DND-41 (cell line): ENCODE data around the gene MAD2L1BP.
A peak's percentile ranks its signal among the peaks of the same experiment; 100 is the strongest.

Experiments used
- ATAC-seq: fragments of 200-7000 bp; cut with Tn5 transposase; 3 replicates; pipeline ENCODE4 v1.9.1; 2021; ENCODE audit warnings: low read depth; ENCODE audit not compliant: insufficient read depth
- DNase-seq: peaks from one replicate; pipeline ENCODE4 v3.0.0-alpha.2; 2020
- H2AFZ ChIP-seq: 2 replicates; pipeline ENCODE4 v1.6.0; 2012; ENCODE audit warnings: low read depth, low read length
- H3K27ac ChIP-seq: 2 replicates; pipeline ENCODE4 v1.5.1; 2012; ENCODE audit warnings: low read length, inconsistent platforms
- H3K27me3 ChIP-seq: fragments of 200-600 bp; sonication (generic); 2 replicates; pipeline ENCODE4 v1.6.0; 2012; ENCODE audit warnings: low read length, mild to moderate bottlenecking, inconsistent platforms; ENCODE audit not compliant: insufficient read depth, poor library complexity
- H3K36me3 ChIP-seq: 2 replicates; pipeline ENCODE4 v1.5.1; 2012; ENCODE audit warnings: low read length, inconsistent platforms; ENCODE audit not compliant: insufficient read depth
- H3K4me1 ChIP-seq: 2 replicates; pipeline ENCODE4 v1.5.1; 2012; ENCODE audit warnings: mild to moderate bottlenecking, low read length; ENCODE audit not compliant: insufficient read depth
- H3K4me2 ChIP-seq: 2 replicates; pipeline ENCODE4 v1.6.0; 2012; ENCODE audit warnings: mild to moderate bottlenecking, moderate library complexity, low read length, inconsistent platforms; ENCODE audit not compliant: insufficient read depth
- H3K4me3 ChIP-seq, 2 experiments: fragments of 200-600 bp in 1 of 2; shearing (Covaris generic) in 1 of 2; 2 replicates each; pipeline ENCODE4 v1.5.1; 2012 to 2016; ENCODE audit warnings: inconsistent platforms in 2 of 2, low read length in 2 of 2, mild to moderate bottlenecking in 2 of 2, low read depth in 1 of 2, moderate library complexity in 1 of 2
- H3K79me2 ChIP-seq: 2 replicates; pipeline ENCODE4 v1.6.0; 2012; ENCODE audit warnings: low read length, inconsistent platforms; ENCODE audit not compliant: insufficient read depth
- H3K9ac ChIP-seq: 2 replicates; pipeline ENCODE4 v1.6.0; 2012; ENCODE audit warnings: low read depth, mild to moderate bottlenecking, inconsistent platforms, low read length, moderate library complexity
- H3K9me3 ChIP-seq: 2 replicates; pipeline ENCODE4 v1.5.1; 2012; ENCODE audit warnings: low read length, moderate library complexity, mild to moderate bottlenecking, inconsistent platforms; ENCODE audit not compliant: insufficient read depth, severe bottlenecking
- H4K20me1 ChIP-seq: 2 replicates; pipeline ENCODE4 v1.6.0; 2012; ENCODE audit warnings: low read length; ENCODE audit not compliant: insufficient read depth
- CTCF ChIP-seq: IDR thresholded peaks from 2 replicates; pipeline ENCODE4 v1.5.1; 2012; ENCODE audit warnings: borderline replicate concordance, low read length, moderate library complexity, mild to moderate bottlenecking; ENCODE audit not compliant: poor library complexity, severe bottlenecking; ENCODE audit errors: extremely low read depth
- EZH2 ChIP-seq: IDR thresholded peaks from 3 replicates; pipeline ENCODE4 v1.6.1; 2012; ENCODE audit warnings: borderline replicate concordance, low read depth, mild to moderate bottlenecking, moderate library complexity, low read length, inconsistent platforms; ENCODE audit not compliant: severe bottlenecking

MAD2L1BP gene

GRCh38 chr6:43666196-43666920, 30.7 kb downstream of the MAD2L1BP start:
- Histone ChIP-seq H3K4me2 (no peak overlapping the region), H3K9me3 (no peaks in the 10 kb centered on the region), H3K36me3 (peaks cover 5% of the 10 kb centered on the region), H3K9ac (no peak overlapping the region), H3K27me3 (no peaks in the 10 kb centered on the region), H4K20me1 (peaks cover 4% of the 10 kb centered on the region; the same call in 1 of the 2 replicates), H3K27ac (no peak overlapping the region), H3K4me3 (no peak overlapping the region), H3K4me1 (peaks cover 3% of the 10 kb centered on the region), H2AFZ (no peak overlapping the region), H3K79me2 (no peaks in the 10 kb centered on the region)
- ATAC-seq (no peak), DNase-seq (no peak)
- TF ChIP-seq EZH2 (no peak), CTCF (no peak)

- no peaks in the 10 kb centered on the region for H3K27me3 ChIP-seq
- H3K4me3 ChIP-seq: no peak overlapping the region
- H3K9me3 ChIP-seq: no peaks in the 10 kb centered on the region
- H3K36me3 ChIP-seq: peaks cover 16% of the 10 kb centered on the region
- H3K4me2 ChIP-seq: 0 out of 2 replicates have a peak overlapping the region, but pooled peaks have one; percentile 10
- peak; percentile 85 for ATAC-seq
- DNase-seq: peak; percentile 86
- peak; percentile 98 for TF ChIP-seq CTCF
- TF ChIP-seq EZH2: no peak
- peaks cover 3% of the 10 kb centered on the region for H3K4me1 ChIP-seq
- H3K9ac ChIP-seq: no peak overlapping the region
- H4K20me1 ChIP-seq: peaks cover 4% of the 10 kb centered on the region; the same call in 1 of the 2 replicates
- H3K27ac ChIP-seq: no peak overlapping the region
- H3K79me2 ChIP-seq: no peaks in the 10 kb centered on the region
- no peak overlapping the region for H2AFZ ChIP-seq
Measured at GRCh38 chr6:43667245-43668150, 31.9 kb downstream of the MAD2L1BP start.

GRCh38 chr6:43668151-43669028, 32.8 kb downstream of the MAD2L1BP start:
- H3K9ac ChIP-seq: no peak overlapping the region
- H3K4me3 ChIP-seq: no peak overlapping the region
- no peak for TF ChIP-seq EZH2
- peak; percentile 63 for TF ChIP-seq CTCF
- H2AFZ ChIP-seq: no peak overlapping the region
- H3K27ac ChIP-seq: no peak overlapping the region
- H3K79me2 ChIP-seq: no peaks in the 10 kb centered on the region
- peaks cover 4% of the 10 kb centered on the region; the same call in 1 of the 2 replicates for H4K20me1 ChIP-seq
- ATAC-seq (peak; percentile 48), DNase-seq (peak; percentile 46)
- peaks cover 23% of the 10 kb centered on the region for H3K36me3 ChIP-seq
- no peak overlapping the region for H3K4me2 ChIP-seq
- peaks cover 3% of the 10 kb centered on the region for H3K4me1 ChIP-seq
- no peaks in the 10 kb centered on the region for H3K9me3 ChIP-seq
- H3K27me3 ChIP-seq: no peaks in the 10 kb centered on the region
